Lung (tissue), 12 donors: Measurements from ENCODE around the gene RDH11. TPM values are rescaled to one million over a fixed set of nuclear protein-coding genes. Genes with fewer than 3 reads are reported as not detected.
A peak's percentile ranks its signal among the peaks of the same experiment; 100 is the strongest.

Experiments
- ATAC-seq: fragments of 200-7000 bp; cut with Tn5 transposase; one replicate; pipeline ENCODE4 v1.9.1; 2020; ENCODE audit warnings: moderate number of reproducible peaks; ENCODE audit not compliant: insufficient read depth, low FRiP score
- DNase-seq, 3 donors: peaks; one replicate each; pipeline ENCODE4 v3.0.0-alpha.2; 2013 to 2017
- H3K27ac ChIP-seq, 2 donors: one replicate each; pipeline ENCODE4 v1.5.1; 2013; ENCODE audit warnings: mild to moderate bottlenecking in 2 of 2, moderate library complexity in 2 of 2, control low read depth in 1 of 2, inconsistent platforms in 1 of 2, low read depth in 1 of 2, low read length in 1 of 2
- H3K27me3 ChIP-seq, 3 donors: one replicate each; pipeline ENCODE4 v1.5.1; 2013; ENCODE audit warnings: low read length in 2 of 3; ENCODE audit not compliant: control insufficient read depth in 3 of 3, insufficient read depth in 3 of 3
- H3K36me3 ChIP-seq, 4 donors: one replicate each; pipeline ENCODE4 v1.5.1; 2013; ENCODE audit warnings: low read length in 4 of 4, mild to moderate bottlenecking in 1 of 4, moderate library complexity in 1 of 4; ENCODE audit not compliant: control insufficient read depth in 4 of 4, insufficient read depth in 4 of 4
- H3K4me1 ChIP-seq, 5 donors: one replicate each; pipeline ENCODE4 v1.5.1; 2013; ENCODE audit warnings: low read length in 5 of 5, mild to moderate bottlenecking in 2 of 5, moderate library complexity in 1 of 5; ENCODE audit not compliant: control insufficient read depth in 5 of 5, insufficient read depth in 5 of 5
- H3K4me3 ChIP-seq: one replicate; pipeline ENCODE4 v1.5.1; 2013; ENCODE audit warnings: mild to moderate bottlenecking, control low read depth, moderate library complexity
- H3K9ac ChIP-seq, 2 donors: one replicate each; pipeline ENCODE4 v1.5.1; 2013; ENCODE audit warnings: low read length in 2 of 2, control low read depth in 1 of 2; ENCODE audit not compliant: insufficient read depth in 1 of 2
- H3K9me3 ChIP-seq, 4 donors: one replicate each; pipeline ENCODE4 v1.5.1; 2013; ENCODE audit warnings: low read length in 3 of 4, mild to moderate bottlenecking in 1 of 4, moderate library complexity in 1 of 4; ENCODE audit not compliant: control insufficient read depth in 4 of 4, insufficient read depth in 3 of 4
- WGBS, 2 donors: extraction: QIAGEN DNeasy Blood & Tissue Kit; methylation state at CpG; one replicate each; pipeline ENCODE4 v1.1.7; 2013; 5-methylcytosine and 5-hydroxymethylcytosine counted together
- polyA plus RNA-seq, 2 donors: library from polyadenylated mRNA; stranded (reverse); fragments of 200-250 nt; gene quantifications; one replicate each; pipeline ENCODE4 v1.2.1, GENCODE V29; 2013
- total RNA-seq, 2 donors: library from RNA; depleted of rRNA in 1 of 2; stranded (reverse); fragments of >200 nt in 1 of 2; gene quantifications; one replicate each; pipeline ENCODE4 v1.2.1, GENCODE V29; 2014 to 2021
- TF ChIP-seq, protein P1 (sequence below): IDR thresholded peaks from 2 replicates; pipeline ENCODE4 v1.5.1; 2012; ENCODE audit warnings: mild to moderate bottlenecking; ENCODE audit errors: control extremely low read depth, extremely low read depth
- donor health status: control.
- donor health status: control.
- donor health status: Bipolar disorder and iron deficiency.
- donor health status: healthy.
- donor health status: DM: yes; HTN: yes; CAD: no.

Gene RDH11
- total and polyA plus RNA-seq, 4 donors = 42.0 to 80.3 (median 67.0) TPM

DNA sequence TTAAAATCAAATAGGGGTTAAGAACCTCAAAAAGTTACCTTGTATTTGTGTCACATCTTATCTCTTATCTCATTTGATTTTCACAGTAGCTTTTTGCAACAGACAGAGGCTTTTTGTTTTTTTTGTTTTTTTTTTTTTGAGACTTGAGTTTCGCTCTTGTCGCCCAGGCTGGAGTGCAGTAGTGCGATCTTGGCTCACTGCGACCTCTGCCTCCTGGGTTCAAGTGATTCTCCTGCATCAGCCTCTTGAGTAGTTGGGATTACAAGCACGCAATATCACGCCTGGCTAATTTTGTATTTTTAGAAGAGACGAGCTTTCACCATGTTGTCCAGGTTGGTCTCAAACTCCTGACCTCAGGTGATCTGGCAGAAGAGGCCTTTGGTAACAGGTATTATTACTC, 31.8 kb upstream of the RDH11 start:
- Histone ChIP-seq H3K36me3 (no peaks in the 10 kb centered on the region), H3K9ac (no peak overlapping the region), H3K9me3 (peaks cover 0 to 10% (median 0%) of the 10 kb centered on the region in 4 donors), H3K4me3 (no peak overlapping the region), H3K27me3 (no peaks in the 10 kb centered on the region), H3K4me1 (peaks cover 0 to 3% (median 0%) of the 10 kb centered on the region in 5 donors), H3K27ac (no peak overlapping the region)
- DNase-seq = no peak
- 95 to 97% methylated on average over 7 of the region's 7 CpGs for WGBS, 2 donors
- TF ChIP-seq, protein P1, sequence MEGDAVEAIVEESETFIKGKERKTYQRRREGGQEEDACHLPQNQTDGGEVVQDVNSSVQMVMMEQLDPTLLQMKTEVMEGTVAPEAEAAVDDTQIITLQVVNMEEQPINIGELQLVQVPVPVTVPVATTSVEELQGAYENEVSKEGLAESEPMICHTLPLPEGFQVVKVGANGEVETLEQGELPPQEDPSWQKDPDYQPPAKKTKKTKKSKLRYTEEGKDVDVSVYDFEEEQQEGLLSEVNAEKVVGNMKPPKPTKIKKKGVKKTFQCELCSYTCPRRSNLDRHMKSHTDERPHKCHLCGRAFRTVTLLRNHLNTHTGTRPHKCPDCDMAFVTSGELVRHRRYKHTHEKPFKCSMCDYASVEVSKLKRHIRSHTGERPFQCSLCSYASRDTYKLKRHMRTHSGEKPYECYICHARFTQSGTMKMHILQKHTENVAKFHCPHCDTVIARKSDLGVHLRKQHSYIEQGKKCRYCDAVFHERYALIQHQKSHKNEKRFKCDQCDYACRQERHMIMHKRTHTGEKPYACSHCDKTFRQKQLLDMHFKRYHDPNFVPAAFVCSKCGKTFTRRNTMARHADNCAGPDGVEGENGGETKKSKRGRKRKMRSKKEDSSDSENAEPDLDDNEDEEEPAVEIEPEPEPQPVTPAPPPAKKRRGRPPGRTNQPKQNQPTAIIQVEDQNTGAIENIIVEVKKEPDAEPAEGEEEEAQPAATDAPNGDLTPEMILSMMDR = no peak
- ATAC-seq = no peak

DNA sequence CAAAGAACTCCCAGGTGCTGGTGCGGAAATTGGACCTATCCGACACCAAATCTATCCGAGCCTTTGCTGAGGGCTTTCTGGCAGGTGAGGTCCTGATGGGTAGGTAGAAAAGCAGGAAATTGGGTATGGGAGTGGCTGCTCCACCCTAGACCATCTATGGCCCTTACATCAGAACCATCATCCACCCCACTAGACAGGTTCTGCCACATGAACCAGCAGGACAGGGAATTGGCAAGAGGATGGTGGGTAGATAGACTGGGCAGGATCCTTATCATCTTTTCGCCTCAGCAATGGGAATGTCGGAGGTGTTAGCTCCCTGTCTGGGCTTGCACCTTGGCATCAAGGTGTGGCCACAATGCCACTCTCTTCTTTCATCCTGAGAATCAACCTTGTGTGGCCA, 29.6 kb upstream of the RDH11 start:
- H3K27me3 ChIP-seq = no peaks in the 10 kb centered on the region
- no peak for DNase-seq
- ATAC-seq = no peak
- TF ChIP-seq, protein P1 = no peak
- peaks cover 0 to 3% (median 0%) of the 10 kb centered on the region in 5 donors for H3K4me1 ChIP-seq
- no peaks in the 10 kb centered on the region for H3K36me3 ChIP-seq
- H3K4me3 ChIP-seq = no peak overlapping the region
- no peak overlapping the region for H3K9ac ChIP-seq
- H3K9me3 ChIP-seq = peaks cover 0 to 11% (median 0%) of the 10 kb centered on the region in 4 donors
- WGBS, 2 donors = 89 to 96% methylated on average over 5 of the region's 5 CpGs
- H3K27ac ChIP-seq = no peak overlapping the region

DNA sequence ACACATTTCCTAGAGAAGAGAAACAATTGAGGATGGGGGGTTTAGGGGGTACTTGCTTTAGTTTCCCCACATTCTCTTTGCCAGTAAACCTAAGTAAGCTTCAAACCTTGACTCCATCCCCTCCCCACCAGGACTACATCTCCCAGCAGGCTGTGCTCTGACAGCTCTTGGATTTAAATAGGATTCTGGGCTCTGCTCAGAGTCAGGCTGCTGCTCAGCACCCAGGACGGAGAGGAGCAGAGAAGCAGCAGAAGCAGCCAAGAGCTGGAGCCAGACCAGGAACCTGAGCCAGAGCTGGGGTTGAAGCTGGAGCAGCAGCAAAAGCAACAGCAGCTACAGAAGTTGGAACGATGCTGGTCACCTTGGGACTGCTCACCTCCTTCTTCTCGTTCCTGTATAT, 26.7 kb upstream of the RDH11 start:
- Histone ChIP-seq H3K9me3 (peaks cover 0 to 11% (median 0%) of the 10 kb centered on the region in 4 donors), H3K4me3 (no peak overlapping the region), H3K27ac (no peak overlapping the region), H3K4me1 (peaks cover 0 to 3% (median 2%) of the 10 kb centered on the region in 5 donors), H3K27me3 (no peaks in the 10 kb centered on the region), H3K36me3 (no peaks in the 10 kb centered on the region), H3K9ac (no peak overlapping the region)
- ATAC-seq (no peak), DNase-seq (peak; percentile 50 to 81 (median 56))
- 9 to 20% methylated on average over 3 of the region's 3 CpGs for WGBS, 2 donors
- TF ChIP-seq, protein P1 = no peak

DNA sequence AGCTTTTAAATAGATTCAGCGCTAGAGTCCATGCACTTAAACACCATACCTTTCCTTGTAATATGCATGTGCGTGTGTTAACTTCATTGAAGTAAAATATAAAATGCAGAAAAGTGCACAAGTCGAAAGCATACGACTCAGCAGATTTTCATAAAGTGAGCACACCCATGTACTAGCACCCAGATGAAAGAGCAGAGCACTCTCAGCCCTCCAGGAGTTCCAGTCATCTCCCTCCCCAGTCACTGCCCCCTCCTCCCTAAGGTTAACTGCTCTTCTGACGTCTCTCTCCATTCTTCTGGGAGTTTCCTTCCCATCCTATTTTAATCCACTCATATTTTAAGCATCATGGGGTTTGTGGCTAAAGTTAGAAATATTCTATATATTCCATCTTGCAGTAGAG, 26.3 kb upstream of the RDH11 start:
- no peak for ATAC-seq
- Histone ChIP-seq H3K9ac (no peak overlapping the region), H3K36me3 (no peaks in the 10 kb centered on the region), H3K4me1 (peaks cover 0 to 3% (median 2%) of the 10 kb centered on the region in 5 donors), H3K27me3 (no peaks in the 10 kb centered on the region), H3K27ac (no peak overlapping the region), H3K9me3 (peaks cover 0 to 11% (median 0%) of the 10 kb centered on the region in 4 donors), H3K4me3 (no peak overlapping the region)
- TF ChIP-seq, protein P1 = no peak
- DNase-seq = no peak
- 68 to 73% methylated on average over 5 of the region's 5 CpGs for WGBS, 2 donors
